Inflammatory macrophage treated with lipopolysaccharide for 1 hour (primary cell): ENCODE measurements around the gene U2SURP.
"Not testable (repeated sequence)": the region's sequence is repeated elsewhere in the genome, so short reads cannot be mapped to it uniquely, and the experiment has no call there.

ENCODE experiments used
- DNase-seq, 2 donors: peaks; one replicate each; pipeline ENCODE4 v3.0.0-alpha.2; 2020 to 2022

U2SURP gene

GRCh38 chr3:143024351-143024960, 23.1 kb downstream of the U2SURP start:
- DNase-seq, result no peak

GRCh38 chr3:143031327-143031726, 30.0 kb downstream of the U2SURP start:
- DNase-seq, result no peak

- not testable (repeated sequence) for DNase-seq
Measured at GRCh38 chr3:143031796-143032387, 30.5 kb downstream of the U2SURP start.

GRCh38 chr3:143035466-143036211, 34.3 kb downstream of the U2SURP start:
- DNase-seq, result peak; percentile 24 to 66

DNA sequence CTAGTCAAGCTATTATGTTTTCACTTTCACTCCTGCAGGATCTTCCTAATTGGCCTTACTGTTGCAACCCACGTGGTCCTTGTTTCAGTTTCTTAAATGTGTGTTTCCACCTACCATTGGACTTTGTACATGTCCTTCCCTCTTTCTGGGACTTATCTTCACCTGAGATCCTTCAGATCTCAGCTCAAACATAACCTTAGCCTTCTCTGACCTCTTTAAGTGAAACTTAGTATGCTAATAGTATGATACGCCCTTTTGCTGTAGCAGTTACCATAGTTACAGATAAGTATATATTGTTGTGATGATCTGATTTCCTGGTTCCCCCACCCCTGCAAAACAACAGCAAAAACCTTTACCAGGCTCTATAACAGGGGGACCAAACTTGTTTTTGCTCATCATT, 35.2 kb downstream of the U2SURP start:
- peak in 1 of 2 donors; percentile 12 for DNase-seq

- no peak for DNase-seq
Measured at GRCh38 chr3:143037867-143038266, 36.5 kb downstream of the U2SURP start.

GRCh38 chr3:143040261-143040879, 39.0 kb downstream of the U2SURP start:
- peak; percentile 8 to 17 for DNase-seq

GRCh38 chr3:143041903-143042302, 40.5 kb downstream of the U2SURP start:
- no peak for DNase-seq

- no peak for DNase-seq
Measured at GRCh38 chr3:143045639-143046038, 44.3 kb downstream of the U2SURP start.

DNA sequence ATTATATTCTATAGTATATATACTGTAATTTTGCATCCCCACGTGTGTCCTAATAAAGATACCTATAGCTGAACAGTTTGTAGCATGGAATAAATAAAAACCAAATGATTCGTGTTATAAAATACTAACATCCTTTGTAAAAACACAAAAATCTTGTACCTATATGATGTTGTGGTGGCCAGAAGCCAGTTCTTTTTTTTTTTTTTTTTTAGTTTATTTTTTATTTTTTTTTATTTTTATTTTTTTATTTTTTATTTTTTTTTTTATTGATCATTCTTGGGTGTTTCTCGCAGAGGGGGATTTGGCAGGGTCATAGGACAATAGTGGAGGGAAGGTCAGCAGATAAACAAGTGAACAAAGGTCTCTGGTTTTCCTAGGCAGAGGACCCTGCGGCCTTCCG, 44.7 kb downstream of the U2SURP start:
- not testable (repeated sequence) for DNase-seq

- no peak for DNase-seq
Measured at GRCh38 chr3:143054011-143054410, 52.6 kb downstream of the U2SURP start.

DNA sequence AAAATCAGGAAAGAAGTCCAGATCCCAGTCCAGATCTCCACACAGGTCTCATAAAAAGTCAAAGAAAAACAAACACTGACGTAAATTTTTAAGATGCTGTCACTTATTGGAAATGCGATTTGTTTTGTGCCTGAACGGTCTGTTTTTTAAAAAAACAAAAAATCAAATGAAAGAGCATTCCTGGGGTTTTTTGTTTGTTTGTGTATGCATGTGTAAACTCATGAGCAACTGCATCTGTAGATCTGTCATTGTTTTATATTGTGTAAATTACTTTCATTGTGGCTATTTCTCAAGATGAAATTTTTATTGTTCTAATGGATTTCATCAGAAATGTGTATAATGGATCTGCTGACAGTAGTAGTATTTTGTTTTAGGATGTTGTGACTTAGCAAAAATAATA, 55.0 kb downstream of the U2SURP start:
- DNase-seq, result no peak

DNA sequence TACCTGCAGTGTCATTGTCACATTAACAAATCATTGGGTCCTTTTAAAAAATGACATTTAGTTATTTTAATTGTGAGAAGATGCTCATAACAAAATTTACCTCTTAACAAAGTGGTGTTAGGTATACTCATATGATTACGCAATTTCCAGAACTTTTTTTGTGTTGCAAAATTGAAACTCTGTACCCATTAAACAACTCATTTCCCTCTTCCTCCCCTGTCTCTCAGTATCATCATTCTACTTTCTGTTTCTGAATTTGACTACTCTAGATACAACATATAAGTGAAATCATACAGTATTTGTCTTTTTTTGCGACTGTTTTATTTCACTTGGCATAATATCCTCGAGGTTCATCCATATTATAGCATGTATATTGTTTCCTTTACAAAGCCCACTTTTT, 59.5 kb downstream of the U2SURP start:
- DNase-seq, result peak; percentile 39 to 61

DNA sequence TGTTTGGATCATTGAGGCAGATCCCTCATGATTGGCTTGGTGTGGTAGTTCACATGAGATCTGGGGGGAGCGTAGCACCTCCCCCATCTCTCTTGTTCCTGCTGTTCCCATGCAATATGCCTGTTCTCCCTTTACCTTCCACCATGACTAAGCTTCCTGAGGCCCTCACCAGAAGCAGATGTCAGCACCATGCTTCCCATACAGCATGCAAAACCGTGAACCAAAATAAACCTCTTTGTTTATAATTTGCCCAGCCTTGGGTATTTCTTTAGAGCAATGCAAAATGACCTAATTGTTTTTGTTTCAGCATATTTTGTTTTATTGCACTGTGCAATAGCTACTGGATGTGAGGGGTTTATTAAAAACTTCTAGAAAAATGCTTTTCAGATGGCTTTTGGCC, 61.6 kb downstream of the U2SURP start:
- no peak for DNase-seq

DNA sequence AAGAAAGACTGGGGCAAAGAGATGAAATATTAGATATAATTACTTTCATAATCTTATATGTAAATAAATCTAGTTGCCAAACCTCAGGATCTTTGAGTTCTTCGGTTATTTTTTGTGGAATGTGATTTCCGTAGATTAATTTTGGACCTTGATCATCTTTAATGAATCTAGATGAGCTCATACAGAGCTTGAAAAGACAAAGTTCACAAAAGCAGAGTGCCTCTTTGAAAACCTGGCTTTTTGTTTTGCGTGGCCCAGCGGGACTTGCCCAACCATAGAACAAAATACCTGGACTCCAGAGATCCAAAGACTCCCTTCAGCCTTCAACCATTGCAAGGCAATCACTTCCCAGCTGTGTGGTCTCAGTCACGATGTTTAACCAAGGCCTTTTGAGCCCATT, 63.4 kb downstream of the U2SURP start:
- no peak for DNase-seq

DNA sequence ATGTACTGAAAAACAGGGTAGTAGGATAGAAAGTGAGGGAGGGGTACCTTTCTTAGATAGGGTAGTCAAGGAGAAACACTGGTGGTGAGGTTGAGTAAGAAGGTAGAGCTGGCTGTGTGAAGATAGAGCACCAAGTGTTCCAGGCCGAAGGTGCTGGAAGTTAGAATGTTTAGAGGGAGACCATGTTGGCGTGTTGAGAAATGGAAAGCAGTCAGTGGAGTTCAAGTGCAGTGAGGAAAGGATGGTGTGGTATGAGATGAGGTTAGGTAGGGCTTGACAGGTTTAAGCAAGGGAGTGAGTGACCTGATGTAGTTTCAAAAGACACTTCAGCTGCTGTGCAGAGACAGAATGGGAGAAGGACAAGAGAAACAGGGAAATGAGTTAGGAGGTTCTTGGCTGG, 64.0 kb downstream of the U2SURP start:
- no peak for DNase-seq

- no peak for DNase-seq
Measured at GRCh38 chr3:143066033-143066432, 64.7 kb downstream of the U2SURP start.

DNA sequence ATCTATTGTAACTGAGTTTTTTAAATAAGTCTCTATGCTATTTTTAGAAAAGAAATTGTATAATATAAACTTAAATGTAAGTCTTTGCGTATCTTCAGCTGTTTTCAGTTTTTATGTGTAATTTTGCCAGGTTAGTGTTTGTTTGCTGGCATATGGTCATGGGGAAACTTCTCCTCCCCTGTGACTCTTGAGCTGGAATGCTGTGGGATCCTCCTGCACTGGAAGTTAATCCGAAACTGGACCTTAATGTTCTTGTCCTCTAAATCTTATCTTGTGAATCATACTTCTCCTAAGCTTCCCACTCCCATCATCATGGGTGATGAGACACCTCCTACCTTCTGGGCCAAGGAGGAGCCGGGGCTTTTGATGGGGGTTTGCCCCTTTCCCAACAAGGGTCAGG, 65.8 kb downstream of the U2SURP start:
- no peak for DNase-seq

GRCh38 chr3:143068059-143068458, 66.7 kb downstream of the U2SURP start:
- DNase-seq, result no peak

DNA sequence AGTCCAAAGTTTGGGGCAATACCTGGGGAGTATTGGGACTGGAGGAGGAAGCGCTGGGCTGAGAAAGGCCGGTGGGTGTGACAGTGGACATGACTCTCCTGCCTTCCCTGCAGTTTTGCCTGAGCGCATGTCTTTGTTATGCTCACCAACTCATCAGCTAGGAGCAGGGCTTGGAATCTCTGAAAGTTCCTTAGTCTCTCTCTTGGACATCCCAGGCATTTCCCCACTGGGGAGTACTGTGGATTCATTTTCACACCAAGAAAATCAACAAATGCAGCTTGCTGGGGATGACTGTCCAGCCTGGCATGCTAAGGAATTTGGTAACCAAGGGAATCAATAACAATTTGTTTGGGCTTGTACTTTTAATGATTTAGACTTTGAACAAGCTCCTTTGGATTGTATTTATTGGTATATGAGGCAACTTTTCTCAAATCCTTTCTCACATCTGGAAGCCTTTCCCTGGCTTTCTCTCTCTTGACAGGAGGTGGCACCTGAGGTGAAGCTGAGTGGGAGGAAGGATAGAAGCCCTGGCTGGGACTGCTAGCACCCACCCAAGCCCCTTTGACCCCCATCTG, 69.7 kb downstream of the U2SURP start:
- DNase-seq, result no peak

DNA sequence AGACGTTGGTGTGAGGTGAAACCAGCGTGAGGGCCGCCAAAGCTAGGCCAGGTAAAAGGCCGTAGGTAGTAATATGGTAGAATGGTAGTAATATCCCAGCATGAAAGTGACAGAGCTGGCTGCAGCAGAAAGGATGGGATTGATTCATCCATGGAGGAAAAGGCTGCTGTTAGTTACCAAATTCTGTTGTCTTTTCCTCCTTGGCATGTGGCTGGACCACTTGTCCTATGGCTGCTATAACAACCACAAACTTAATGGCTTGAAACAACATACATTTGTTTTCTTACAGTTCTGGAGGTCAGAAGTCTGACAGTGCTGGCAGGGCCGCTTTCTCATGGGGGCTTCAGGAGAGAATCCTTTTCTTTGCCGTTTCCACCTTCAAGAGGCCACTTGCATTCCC, 70.4 kb downstream of the U2SURP start:
- no peak for DNase-seq

DNA sequence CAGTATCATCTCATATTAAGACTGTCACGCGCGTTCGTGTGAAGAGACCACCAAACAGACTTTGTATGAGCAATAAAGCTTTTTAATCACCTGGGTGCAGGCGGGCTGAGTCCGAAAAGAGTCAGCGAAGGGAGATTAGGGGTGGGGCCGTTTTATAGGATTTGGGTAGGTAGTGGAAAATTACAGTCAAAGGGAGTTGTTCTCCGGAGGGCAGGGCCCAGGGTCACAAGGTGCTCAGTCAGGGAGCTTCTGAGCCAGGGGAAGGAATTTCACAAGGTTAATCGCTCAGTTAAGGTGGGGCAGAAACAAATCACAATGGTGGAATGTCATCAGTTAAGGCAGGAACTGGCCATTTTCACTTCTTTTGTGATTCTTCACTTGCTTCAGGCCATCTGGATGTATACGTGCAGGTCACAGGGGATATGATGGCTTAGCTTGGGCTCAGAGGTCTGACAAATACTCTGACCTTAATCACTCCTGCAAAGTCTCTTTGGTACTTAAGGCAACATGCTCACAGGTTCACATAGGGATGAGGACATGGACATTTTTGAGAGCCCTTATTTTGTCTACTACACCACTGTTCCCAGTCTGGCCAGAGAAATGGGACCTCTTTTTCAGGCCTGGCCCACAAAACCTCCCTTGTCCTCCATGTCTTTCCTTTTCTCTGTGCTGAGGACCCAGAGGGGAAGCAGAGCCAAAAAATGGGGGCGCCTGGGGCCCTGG, 71.1 kb downstream of the U2SURP start:
- not testable (repeated sequence) for DNase-seq

DNA sequence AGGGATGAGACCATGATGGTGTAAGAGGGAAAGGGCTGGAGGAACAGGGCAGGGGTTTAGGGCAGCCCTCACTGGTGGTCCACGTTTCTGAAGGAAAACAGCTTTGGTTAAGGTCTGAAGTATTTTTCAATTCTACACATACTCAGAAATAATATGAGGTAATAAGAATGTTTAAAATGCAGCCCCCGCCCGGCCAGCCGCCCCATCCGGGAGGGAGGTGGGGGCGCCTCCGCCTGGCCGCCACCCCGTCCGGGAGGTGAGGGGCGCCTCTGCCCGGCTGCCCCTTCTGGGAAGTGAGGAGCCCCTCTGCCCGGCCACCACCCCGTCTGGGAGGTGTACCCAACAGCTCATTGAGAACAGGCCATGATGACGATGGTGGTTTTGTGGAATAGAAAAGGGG, 72.2 kb downstream of the U2SURP start:
- DNase-seq, result not testable (repeated sequence)
